Measurements from ENCODE around the gene JUN. TPM values are rescaled to one million over a fixed set of nuclear protein-coding genes. Genes with fewer than 3 reads are reported as not detected.

JUN gene
- total RNA-seq (2021): 74.7 and 93.7 TPM in 2 replicates
- percentile 100 among the genes with signal in this experiment for Bru-seq, nascent RNA
- percentile 100 among the genes with signal in this experiment for BruChase-seq, experiment 1, labeled RNA remaining after a 2-hour chase
- BruChase-seq, experiment 2, labeled RNA remaining after a 6-hour chase: percentile 88 among the genes with signal in this experiment
- long read RNA-seq, transcript JUN-201 (1 exons, 3,540 nt): major isoform, 32 of 35 reads
- long read RNA-seq, partial matches to known transcripts: 0 of 35 reads
- long read RNA-seq, other reads (novel, unspliced or antisense): 3 of 35 reads

GRCh38 chr1:58783993-58784757 lies at the start of gene JUN:
Gene JUN, minus strand, starts transcription at chr1:58784047. Its CDS starts 977 bp downstream, at chr1:58783070.
- H3K79me2 ChIP-seq (ENCODE audit: low read depth): peaks cover 40% of the 10 kb centered on the region
- CTCF ChIA-PET: interaction anchor here (0.6 to 1.8 kb wide), 6 partner anchors 10 to 975 kb away, joined by 3 to 8 read pairs (median 6); no protein-coding TSS in a partner anchor
- H3K27me3 ChIP-seq (ENCODE audit: insufficient read depth, low read depth): no peaks in the 10 kb centered on the region
- POLR2A ChIA-PET (ENCODE audit: unreplicated experiment): interaction anchor here (0.5 to 1.4 kb wide), 42 partner anchors 11 to 1687 kb away, joined by 3 to 22 read pairs (median 6); partner anchors contain the start of gene FGGY
- H3K9me2 ChIP-seq (ENCODE audit: insufficient read depth): no peaks in the 10 kb centered on the region
- peaks cover 33% of the 10 kb centered on the region for H3K4me1 ChIP-seq (replicated peaks; ENCODE audit: insufficient read depth)
- DNase-seq: peak; percentile 96 to 99
- H3F3A ChIP-seq (ENCODE audit: insufficient read depth, low read depth): peaks cover 49% of the 10 kb centered on the region
- peaks cover 7% of the 10 kb centered on the region; the same call in 1 of the 2 replicates for H3K9me3 ChIP-seq (ENCODE audit: insufficient read depth, low read depth)
- peak within 1 kb of the TSS; percentile 94 for H3K4me3 ChIP-seq
- H2AFZ ChIP-seq: peak within 1 kb of the TSS; percentile 67
- peak within 1 kb of the TSS; percentile 99 for H3K27ac ChIP-seq
- peak within 1 kb of the TSS; percentile 97 for H3K4me2 ChIP-seq
- peaks cover 24% of the 10 kb centered on the region; the same call in 1 of the 2 replicates for H3K36me3 ChIP-seq (ENCODE audit: low read depth)
- no peak for TF ChIP-seq EZH2 (IDR thresholded peaks at IDR 0.05; ENCODE audit: low read depth)
- BruUV-seq (replicated peaks): no TSS peak
- peaks cover 37% of the 10 kb centered on the region for H4K20me1 ChIP-seq (ENCODE audit: insufficient read depth)
- intact Hi-C loops (cut with micrococcal nuclease; ENCODE audit: unreplicated experiment): loop anchor here (1.0 to 10.0 kb wide), 6 partner anchors 207 to 701 kb away; partner anchors contain the start of gene TACSTD2

GRCh38 chr1:58833166-58833565 lies 49.3 kb upstream of the JUN start:
- intact Hi-C loops (cut with micrococcal nuclease; ENCODE audit: unreplicated experiment): no loop called here
- no peaks in the 10 kb centered on the region for H3K9me2 ChIP-seq (ENCODE audit: insufficient read depth)
- no peaks in the 10 kb centered on the region for H3K27me3 ChIP-seq (ENCODE audit: insufficient read depth, low read depth)
- BruUV-seq (replicated peaks): no TSS peak
- POLR2A ChIA-PET (ENCODE audit: unreplicated experiment): no interaction called here
- no peak overlapping the region for H2AFZ ChIP-seq
- H3K4me2 ChIP-seq: no peak overlapping the region
- H4K20me1 ChIP-seq (ENCODE audit: insufficient read depth): no peaks in the 10 kb centered on the region
- CTCF ChIA-PET: no interaction called here
- no peaks in the 10 kb centered on the region for H3K79me2 ChIP-seq (ENCODE audit: low read depth)
- peaks cover 16% of the 10 kb centered on the region for H3K4me1 ChIP-seq (replicated peaks; ENCODE audit: insufficient read depth)
- TF ChIP-seq CTCF (conservative IDR thresholded peaks at IDR 0.05): no peak
- TF ChIP-seq EZH2 (IDR thresholded peaks at IDR 0.05; ENCODE audit: low read depth): no peak
- H3K4me3 ChIP-seq: no peak overlapping the region
- no peaks in the 10 kb centered on the region for H3K36me3 ChIP-seq (ENCODE audit: low read depth)
- H3F3A ChIP-seq (ENCODE audit: insufficient read depth, low read depth): no peaks in the 10 kb centered on the region
- no peaks in the 10 kb centered on the region for H3K9me3 ChIP-seq (ENCODE audit: insufficient read depth, low read depth)
- DNase-seq: no peak
- no peak overlapping the region for H3K27ac ChIP-seq

GRCh38 chr1:58830291-58830690 lies 46.4 kb upstream of the JUN start:
- H2AFZ ChIP-seq: no peak overlapping the region

More at GRCh38 chr1:58830291-58830690, 46.4 kb upstream of the JUN start:
- H4K20me1 ChIP-seq (ENCODE audit: insufficient read depth): no peaks in the 10 kb centered on the region
- intact Hi-C loops (cut with micrococcal nuclease; ENCODE audit: unreplicated experiment): no loop called here
- no peak overlapping the region for H3K4me3 ChIP-seq
- H3K27ac ChIP-seq: no peak overlapping the region
- no peak for DNase-seq
- POLR2A ChIA-PET (ENCODE audit: unreplicated experiment): interaction anchor here (0.7 kb wide), 1 partner anchor 148 kb away, joined by 6 read pairs; no protein-coding TSS in a partner anchor
- H3K4me1 ChIP-seq (replicated peaks; ENCODE audit: insufficient read depth): peaks cover 14% of the 10 kb centered on the region
- no peak overlapping the region for H3K4me2 ChIP-seq
- H3K36me3 ChIP-seq (ENCODE audit: low read depth): no peaks in the 10 kb centered on the region
- H3F3A ChIP-seq (ENCODE audit: insufficient read depth, low read depth): peaks cover 9% of the 10 kb centered on the region
- H3K9me3 ChIP-seq (ENCODE audit: insufficient read depth, low read depth): peaks cover 5% of the 10 kb centered on the region; the same call in 1 of the 2 replicates
- no peaks in the 10 kb centered on the region for H3K27me3 ChIP-seq (ENCODE audit: insufficient read depth, low read depth)
- H3K9me2 ChIP-seq (ENCODE audit: insufficient read depth): no peaks in the 10 kb centered on the region
- no peak for TF ChIP-seq CTCF (conservative IDR thresholded peaks at IDR 0.05)
- TF ChIP-seq EZH2 (IDR thresholded peaks at IDR 0.05; ENCODE audit: low read depth): no peak
- BruUV-seq (replicated peaks): no TSS peak
- no peaks in the 10 kb centered on the region for H3K79me2 ChIP-seq (ENCODE audit: low read depth)
- CTCF ChIA-PET: no interaction called here

Measured in PC-9 (cell line).